ENCODE measurements around the gene PKMYT1. TPM values are rescaled to one million over a fixed set of nuclear protein-coding genes. Genes with fewer than 3 reads are reported as not detected.
A peak's percentile ranks its signal among the peaks of the same experiment; 100 is the strongest.

PKMYT1 gene
- polyA plus RNA-seq, 2 of the 4 experiments (the other 2 are of a cell fraction), result 10.5 to 50.5 TPM

GRCh38 chr16:2981899-2982250 lies 1.6 kb upstream of the PKMYT1 start:
- ATAC-seq, result no peak
- CTCF ChIA-PET, result interaction anchor here (0.9 to 3.9 kb wide), 9 partner anchors 10 to 74 kb away, joined by 3 to 27 read pairs (median 4); partner anchors contain the start of gene PAQR4

DNA sequence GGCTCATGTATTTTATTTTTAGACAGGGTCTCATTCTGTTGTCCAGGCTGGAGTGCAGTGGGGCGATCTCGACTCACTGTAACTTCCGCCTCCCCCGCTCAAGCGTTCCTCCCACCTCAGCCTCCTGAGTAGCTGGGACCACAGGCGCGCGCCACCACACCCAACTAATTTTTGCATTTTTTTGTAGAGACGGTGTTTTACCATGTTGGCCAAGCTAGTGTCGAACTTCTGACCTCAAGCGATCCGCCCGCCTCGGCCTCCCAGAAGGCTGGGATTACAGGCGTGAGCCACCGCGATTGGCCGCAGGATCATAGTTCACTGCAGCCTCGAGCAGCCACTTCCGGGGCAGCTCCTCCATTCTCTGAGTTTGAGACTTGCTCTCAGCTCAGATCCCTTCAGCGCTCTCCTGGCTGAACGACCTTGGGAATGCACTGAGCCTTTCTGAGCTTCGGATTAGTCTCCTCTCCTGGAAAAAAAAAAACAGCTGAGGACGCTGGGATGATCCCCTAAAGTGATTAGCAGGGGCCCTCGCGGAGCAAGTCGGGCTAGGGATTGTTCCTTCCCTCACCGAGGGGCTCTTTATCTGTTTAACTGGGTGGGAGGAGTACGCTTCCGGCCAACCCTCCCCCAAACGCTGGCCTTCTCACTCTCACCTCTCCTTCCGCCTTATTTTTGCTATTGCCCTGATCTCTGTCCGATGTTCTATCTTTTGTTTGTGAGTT lies 1.1 kb upstream of the PKMYT1 start:
- 96% methylated on average over 33 of the region's 33 CpGs for WGBS (ENCODE audit: missing lambda C conversion rate)
- POLR2A ChIA-PET, result interaction anchor here (0.6 to 2.2 kb wide), 4 partner anchors 9 to 43 kb away, joined by 3 to 13 read pairs (median 6); partner anchors contain the start of genes PAQR4 and TNFRSF12A
- Histone ChIP-seq H3K4me1 (peaks cover 18% of the 10 kb centered on the region; the same call in 2 of the 3 replicates), H3K27ac (peak overlapping the region; percentile 91 to 95), H3K4me3 (peak overlapping the region; percentile 71), H3K4me2 (peak overlapping the region; percentile 85), H3K9me3 (no peaks in the 10 kb centered on the region)
- CTCF ChIA-PET, result interaction anchor here (0.9 to 3.9 kb wide), 7 partner anchors 9 to 148 kb away, joined by 3 to 27 read pairs (median 4); partner anchors contain the start of gene PAQR4
- ATAC-seq (no peak), FAIRE-seq (no peak), DNase-seq (ENCODE audit: low read depth in 1 of 2, low spot score in 1 of 2) (no peak)
- TF ChIP-seq CEBPB (IDR thresholded peaks at IDR 0.05) (no peak), EP300 (IDR thresholded peaks at IDR 0.05) (no peak), FOSB (CRISPR knock-in tag; IDR thresholded peaks at IDR 0.05) (no peak), RAD21 (conservative IDR thresholded peaks at IDR 0.05 in 1 of 2, IDR thresholded peaks at IDR 0.05 in 1 of 2) (no peak), ELK1 (IDR thresholded peaks at IDR 0.05; ENCODE audit: low read depth, low read length) (no peak), RNF2 (IDR thresholded peaks at IDR 0.05; ENCODE audit: borderline replicate concordance, low read depth) (no peak), KDM1A (IDR thresholded peaks at IDR 0.05; ENCODE audit: low read depth) (no peak), BHLHE40 (IDR thresholded peaks at IDR 0.05; ENCODE audit: low read depth, low read length) (no peak), ESRRA (IDR thresholded peaks at IDR 0.05; ENCODE audit: borderline replicate concordance, low read length) (no peak), CHD4 (IDR thresholded peaks at IDR 0.05; ENCODE audit: borderline replicate concordance) (no peak), CBX8 (IDR thresholded peaks at IDR 0.05) (no peak)
- TF ChIP-seq, protein P1, sequence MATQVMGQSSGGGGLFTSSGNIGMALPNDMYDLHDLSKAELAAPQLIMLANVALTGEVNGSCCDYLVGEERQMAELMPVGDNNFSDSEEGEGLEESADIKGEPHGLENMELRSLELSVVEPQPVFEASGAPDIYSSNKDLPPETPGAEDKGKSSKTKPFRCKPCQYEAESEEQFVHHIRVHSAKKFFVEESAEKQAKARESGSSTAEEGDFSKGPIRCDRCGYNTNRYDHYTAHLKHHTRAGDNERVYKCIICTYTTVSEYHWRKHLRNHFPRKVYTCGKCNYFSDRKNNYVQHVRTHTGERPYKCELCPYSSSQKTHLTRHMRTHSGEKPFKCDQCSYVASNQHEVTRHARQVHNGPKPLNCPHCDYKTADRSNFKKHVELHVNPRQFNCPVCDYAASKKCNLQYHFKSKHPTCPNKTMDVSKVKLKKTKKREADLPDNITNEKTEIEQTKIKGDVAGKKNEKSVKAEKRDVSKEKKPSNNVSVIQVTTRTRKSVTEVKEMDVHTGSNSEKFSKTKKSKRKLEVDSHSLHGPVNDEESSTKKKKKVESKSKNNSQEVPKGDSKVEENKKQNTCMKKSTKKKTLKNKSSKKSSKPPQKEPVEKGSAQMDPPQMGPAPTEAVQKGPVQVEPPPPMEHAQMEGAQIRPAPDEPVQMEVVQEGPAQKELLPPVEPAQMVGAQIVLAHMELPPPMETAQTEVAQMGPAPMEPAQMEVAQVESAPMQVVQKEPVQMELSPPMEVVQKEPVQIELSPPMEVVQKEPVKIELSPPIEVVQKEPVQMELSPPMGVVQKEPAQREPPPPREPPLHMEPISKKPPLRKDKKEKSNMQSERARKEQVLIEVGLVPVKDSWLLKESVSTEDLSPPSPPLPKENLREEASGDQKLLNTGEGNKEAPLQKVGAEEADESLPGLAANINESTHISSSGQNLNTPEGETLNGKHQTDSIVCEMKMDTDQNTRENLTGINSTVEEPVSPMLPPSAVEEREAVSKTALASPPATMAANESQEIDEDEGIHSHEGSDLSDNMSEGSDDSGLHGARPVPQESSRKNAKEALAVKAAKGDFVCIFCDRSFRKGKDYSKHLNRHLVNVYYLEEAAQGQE (IDR thresholded peaks at IDR 0.05), result no peak

More at GRCh38 chr16:2981899-2982250, 1.6 kb upstream of the PKMYT1 start:
- Histone ChIP-seq H3K9me3 (no peaks in the 10 kb centered on the region), H3K4me1 (peaks cover 18% of the 10 kb centered on the region; the same call in 2 of the 3 replicates), H3K4me2 (no peak overlapping the region), H3K27ac (no peak overlapping the region), H3K4me3 (no peak overlapping the region)
- FAIRE-seq (no peak), DNase-seq (ENCODE audit: low read depth in 1 of 2, low spot score in 1 of 2) (no peak)
- TF ChIP-seq NFE2L2 (conservative IDR thresholded peaks at IDR 0.05; ENCODE audit: low read length) (no peak), HOXB13 (CRISPR knock-in tag; IDR thresholded peaks at IDR 0.05; ENCODE audit: low read depth) (no peak), KDM5A (IDR thresholded peaks at IDR 0.05) (no peak), CHD4 (IDR thresholded peaks at IDR 0.05; ENCODE audit: borderline replicate concordance) (no peak), NR3C1 (IDR thresholded peaks at IDR 0.05) (no peak), CTCF (IDR thresholded peaks at IDR 0.05) (no peak), MAFK (IDR thresholded peaks at IDR 0.05; ENCODE audit: partially characterized antibody) (no peak), RNF2 (IDR thresholded peaks at IDR 0.05; ENCODE audit: borderline replicate concordance, low read depth) (no peak), BCL3 (IDR thresholded peaks at IDR 0.05) (no peak), ZFP36 (IDR thresholded peaks at IDR 0.05; ENCODE audit: borderline replicate concordance, partially characterized antibody) (no peak), ZC3H11A (IDR thresholded peaks at IDR 0.05) (no peak), HOXA7 (CRISPR knock-in tag; IDR thresholded peaks at IDR 0.05) (no peak), TP53 (CRISPR knock-in tag; IDR thresholded peaks at IDR 0.05) (no peak), KDM1A (IDR thresholded peaks at IDR 0.05; ENCODE audit: low read depth) (no peak), HOXB5 (CRISPR knock-in tag; IDR thresholded peaks at IDR 0.05) (no peak), NPAS2 (CRISPR knock-in tag; IDR thresholded peaks at IDR 0.05; ENCODE audit: borderline replicate concordance) (no peak), SREBF2 (IDR thresholded peaks at IDR 0.05) (no peak)
- TF ChIP-seq, protein P2, sequence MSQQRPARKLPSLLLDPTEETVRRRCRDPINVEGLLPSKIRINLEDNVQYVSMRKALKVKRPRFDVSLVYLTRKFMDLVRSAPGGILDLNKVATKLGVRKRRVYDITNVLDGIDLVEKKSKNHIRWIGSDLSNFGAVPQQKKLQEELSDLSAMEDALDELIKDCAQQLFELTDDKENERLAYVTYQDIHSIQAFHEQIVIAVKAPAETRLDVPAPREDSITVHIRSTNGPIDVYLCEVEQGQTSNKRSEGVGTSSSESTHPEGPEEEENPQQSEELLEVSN (IDR thresholded peaks at IDR 0.05; ENCODE audit: borderline replicate concordance, low read depth), result no peak
- TF ChIP-seq, protein P3, sequence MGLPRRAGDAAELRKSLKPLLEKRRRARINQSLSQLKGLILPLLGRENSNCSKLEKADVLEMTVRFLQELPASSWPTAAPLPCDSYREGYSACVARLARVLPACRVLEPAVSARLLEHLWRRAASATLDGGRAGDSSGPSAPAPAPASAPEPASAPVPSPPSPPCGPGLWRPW (IDR thresholded peaks at IDR 0.05), result no peak
- POLR2A ChIA-PET, result no interaction called here
- 67% methylated on average over 4 of the region's 4 CpGs for WGBS (ENCODE audit: missing lambda C conversion rate)

Data from A549 (cell line).